ENCODE results near the gene VSTM5.

The VSTM5 gene

DNA sequence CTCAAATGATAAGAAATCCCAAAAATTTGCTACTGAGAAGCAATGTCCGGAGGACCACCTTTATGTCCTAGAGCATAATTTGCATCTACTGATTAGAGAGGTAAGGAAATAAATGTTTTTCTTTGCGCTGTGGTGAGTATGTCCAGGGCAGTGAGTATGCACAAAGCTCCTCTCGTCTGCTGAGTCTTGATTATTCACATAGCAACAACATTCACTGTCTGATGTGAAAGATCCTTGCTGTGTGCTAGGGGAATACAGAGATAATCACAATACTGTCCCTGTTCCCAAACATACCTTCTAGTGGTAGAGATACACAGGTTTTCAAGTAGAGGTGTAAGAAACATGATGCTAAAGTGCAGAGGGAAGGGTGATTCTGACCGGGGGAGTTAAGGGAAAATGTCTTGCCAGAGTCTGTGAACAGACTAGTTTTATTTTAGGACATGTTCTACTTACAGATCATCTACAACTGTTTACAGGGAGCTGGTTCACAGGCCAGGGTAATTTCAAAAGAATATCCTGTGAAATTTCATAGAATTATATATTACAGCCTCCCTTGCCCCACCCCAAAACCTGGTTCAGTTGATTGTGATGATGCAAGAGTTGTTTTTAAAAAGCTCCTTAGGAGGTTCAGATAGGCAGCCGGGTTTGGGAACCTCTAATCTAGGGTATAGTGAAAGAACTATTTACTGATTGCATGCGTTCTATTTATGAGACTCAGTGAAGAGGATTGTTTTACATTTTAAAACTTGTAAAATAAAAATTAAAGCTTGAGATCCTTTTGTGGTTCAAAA is 53.8 kb downstream of the VSTM5 start:
- no peaks in the 10 kb centered on the region for H3F3A ChIP-seq (ENCODE audit: insufficient read depth, low read length)
- TF ChIP-seq, protein P1, sequence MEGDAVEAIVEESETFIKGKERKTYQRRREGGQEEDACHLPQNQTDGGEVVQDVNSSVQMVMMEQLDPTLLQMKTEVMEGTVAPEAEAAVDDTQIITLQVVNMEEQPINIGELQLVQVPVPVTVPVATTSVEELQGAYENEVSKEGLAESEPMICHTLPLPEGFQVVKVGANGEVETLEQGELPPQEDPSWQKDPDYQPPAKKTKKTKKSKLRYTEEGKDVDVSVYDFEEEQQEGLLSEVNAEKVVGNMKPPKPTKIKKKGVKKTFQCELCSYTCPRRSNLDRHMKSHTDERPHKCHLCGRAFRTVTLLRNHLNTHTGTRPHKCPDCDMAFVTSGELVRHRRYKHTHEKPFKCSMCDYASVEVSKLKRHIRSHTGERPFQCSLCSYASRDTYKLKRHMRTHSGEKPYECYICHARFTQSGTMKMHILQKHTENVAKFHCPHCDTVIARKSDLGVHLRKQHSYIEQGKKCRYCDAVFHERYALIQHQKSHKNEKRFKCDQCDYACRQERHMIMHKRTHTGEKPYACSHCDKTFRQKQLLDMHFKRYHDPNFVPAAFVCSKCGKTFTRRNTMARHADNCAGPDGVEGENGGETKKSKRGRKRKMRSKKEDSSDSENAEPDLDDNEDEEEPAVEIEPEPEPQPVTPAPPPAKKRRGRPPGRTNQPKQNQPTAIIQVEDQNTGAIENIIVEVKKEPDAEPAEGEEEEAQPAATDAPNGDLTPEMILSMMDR (IDR thresholded peaks at IDR 0.05; ENCODE audit: low read length) = no peak
- H2AFZ ChIP-seq (ENCODE audit: low read length) = no peak overlapping the region
- H3K27me3 ChIP-seq (ENCODE audit: insufficient read depth, low read length) = no peaks in the 10 kb centered on the region
- no peak overlapping the region for H3K4me3 ChIP-seq (ENCODE audit: low read depth, low read length, poor library complexity, severe bottlenecking)
- peaks cover 91% of the 10 kb centered on the region for H3K36me3 ChIP-seq (ENCODE audit: insufficient read depth, low read length)
- no peaks in the 10 kb centered on the region for H3K79me2 ChIP-seq (ENCODE audit: insufficient read depth, low read length)
- H3K9me2 ChIP-seq (ENCODE audit: low read depth, low read length) = no peaks in the 10 kb centered on the region
- no peaks in the 10 kb centered on the region for H3K9me3 ChIP-seq (ENCODE audit: low read length)
- no peak overlapping the region for H3K27ac ChIP-seq (ENCODE audit: low read depth, low read length, poor library complexity, severe bottlenecking)
- no peak overlapping the region for H3K4me2 ChIP-seq (ENCODE audit: low read length)
- H3K4me1 ChIP-seq (ENCODE audit: insufficient read depth, low read length, severe bottlenecking) = no peaks in the 10 kb centered on the region
- no peak overlapping the region for H3K9ac ChIP-seq (ENCODE audit: low read length)
- H4K20me1 ChIP-seq (ENCODE audit: insufficient read depth, low read length) = no peaks in the 10 kb centered on the region

DNA sequence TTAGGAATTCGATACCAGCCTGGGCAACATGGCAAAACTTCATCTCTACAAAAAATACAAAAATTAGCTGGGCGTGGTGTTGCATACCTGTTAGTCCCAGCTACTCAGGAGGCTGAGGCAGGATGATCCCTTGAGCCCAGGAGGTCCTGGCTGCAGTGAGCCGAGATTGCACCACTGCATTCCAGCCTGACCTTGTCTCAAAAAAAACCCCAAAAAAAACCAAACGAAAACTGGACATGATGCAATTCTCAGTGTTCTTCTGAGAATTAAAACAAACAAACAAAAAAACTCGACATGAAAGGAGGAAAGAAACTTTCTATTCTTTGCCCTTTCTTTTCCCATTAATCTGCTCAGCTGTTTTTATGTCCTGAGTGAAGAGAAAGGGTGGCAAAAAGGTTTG is 58.9 kb downstream of the VSTM5 start:
- Histone ChIP-seq H2AFZ (ENCODE audit: low read length) (no peak overlapping the region), H3K27me3 (ENCODE audit: insufficient read depth, low read length) (no peaks in the 10 kb centered on the region), H3K9me3 (ENCODE audit: low read length) (no peaks in the 10 kb centered on the region), H3K36me3 (ENCODE audit: insufficient read depth, low read length) (peaks cover 88% of the 10 kb centered on the region), H3K9ac (ENCODE audit: low read length) (no peak overlapping the region), H3K27ac (ENCODE audit: low read depth, low read length, poor library complexity, severe bottlenecking) (no peak overlapping the region), H3F3A (ENCODE audit: insufficient read depth, low read length) (no peaks in the 10 kb centered on the region), H3K9me2 (ENCODE audit: low read depth, low read length) (no peaks in the 10 kb centered on the region), H3K4me1 (ENCODE audit: insufficient read depth, low read length, severe bottlenecking) (peaks cover 12% of the 10 kb centered on the region), H3K79me2 (ENCODE audit: insufficient read depth, low read length) (peaks cover 15% of the 10 kb centered on the region), H3K4me2 (ENCODE audit: low read length) (no peak overlapping the region), H3K4me3 (ENCODE audit: low read depth, low read length, poor library complexity, severe bottlenecking) (no peak overlapping the region), H4K20me1 (ENCODE audit: insufficient read depth, low read length) (no peaks in the 10 kb centered on the region)
- TF ChIP-seq, protein P1 (IDR thresholded peaks at IDR 0.05; ENCODE audit: low read length) = no peak
- no peak for TF ChIP-seq EZH2 (IDR thresholded peaks at IDR 0.05; ENCODE audit: borderline replicate concordance, low read length)

DNA sequence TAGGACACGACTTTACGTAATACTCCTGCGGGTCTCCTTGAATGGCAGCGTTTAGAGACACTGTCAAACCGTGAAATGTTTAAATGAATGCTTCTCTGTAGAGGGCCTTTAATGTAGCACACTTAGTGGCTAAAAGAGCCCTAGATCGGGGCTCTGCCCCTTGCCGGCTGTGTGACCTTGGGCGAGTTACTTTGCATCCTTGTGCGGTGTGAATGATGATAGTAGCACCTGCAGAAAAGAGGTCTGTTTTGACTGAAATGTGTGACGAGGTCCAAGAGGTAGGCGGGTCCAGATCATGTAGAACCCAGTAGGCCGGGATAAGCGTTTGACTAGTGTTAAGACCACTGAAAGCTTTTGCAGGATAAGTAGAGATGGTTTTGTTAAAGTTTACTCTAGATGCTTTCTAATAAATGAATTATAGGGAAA is 65.5 kb downstream of the VSTM5 start:
- H3K4me1 ChIP-seq (ENCODE audit: insufficient read depth, low read length, severe bottlenecking) = peaks cover 34% of the 10 kb centered on the region
- H3K79me2 ChIP-seq (ENCODE audit: insufficient read depth, low read length) = peaks cover 37% of the 10 kb centered on the region
- no peaks in the 10 kb centered on the region for H3K9me2 ChIP-seq (ENCODE audit: low read depth, low read length)
- no peak overlapping the region for H2AFZ ChIP-seq (ENCODE audit: low read length)
- TF ChIP-seq, protein P1 (IDR thresholded peaks at IDR 0.05; ENCODE audit: low read length) = no peak
- no peak for TF ChIP-seq EZH2 (IDR thresholded peaks at IDR 0.05; ENCODE audit: borderline replicate concordance, low read length)
- H3K4me2 ChIP-seq (ENCODE audit: low read length) = peak overlapping the region; percentile 78
- no peaks in the 10 kb centered on the region for H3K9me3 ChIP-seq (ENCODE audit: low read length)
- peak overlapping the region; percentile 79 for H3K27ac ChIP-seq (ENCODE audit: low read depth, low read length, poor library complexity, severe bottlenecking)
- H3K36me3 ChIP-seq (ENCODE audit: insufficient read depth, low read length) = peaks cover 29% of the 10 kb centered on the region
- peak overlapping the region; percentile 98 for H3K9ac ChIP-seq (ENCODE audit: low read length)
- H4K20me1 ChIP-seq (ENCODE audit: insufficient read depth, low read length) = 0 out of 2 replicates have a peak, but pooled peaks cover 2% of the 10 kb centered on the region
- peak overlapping the region; percentile 99 for H3K4me3 ChIP-seq (ENCODE audit: low read depth, low read length, poor library complexity, severe bottlenecking)
- H3K27me3 ChIP-seq (ENCODE audit: insufficient read depth, low read length) = no peaks in the 10 kb centered on the region
- H3F3A ChIP-seq (ENCODE audit: insufficient read depth, low read length) = no peaks in the 10 kb centered on the region
